ENCODE results near the gene DLEC1. TPM values are rescaled to one million over a fixed set of nuclear protein-coding genes. Genes with fewer than 3 reads are reported as not detected.

DLEC1 gene
- total RNA-seq, 1 donor from 2014 or later, result 0.54 TPM

- H3K36me3 ChIP-seq (ENCODE audit: insufficient read depth, low read length), result no peaks in the 10 kb centered on the region
- Mint-ChIP-seq H3K36me3 (ENCODE audit: low read depth, unreplicated experiment) (no peaks in the 10 kb centered on the region), H3K9me3 (ENCODE audit: unreplicated experiment) (peaks cover 2% of the 10 kb centered on the region), H3K27ac (ENCODE audit: unreplicated experiment) (no peak overlapping the region), H3K27me3 (ENCODE audit: low read depth, unreplicated experiment) (peaks cover 31% of the 10 kb centered on the region), H3K4me1 (ENCODE audit: low read depth, unreplicated experiment) (peaks cover 1% of the 10 kb centered on the region), H3K4me3 (ENCODE audit: unreplicated experiment) (no peak overlapping the region)
- no peak for TF ChIP-seq EZH2 (IDR thresholded peaks at IDR 0.05; ENCODE audit: insufficient read depth, low read length)
- no peak for TF ChIP-seq CTCF (IDR thresholded peaks at IDR 0.05; ENCODE audit: insufficient read depth, low read depth, low read length)
- peaks cover 12% of the 10 kb centered on the region for H3K4me1 ChIP-seq (ENCODE audit: insufficient read depth, low read length)
- FAIRE-seq (no peak), DNase-seq (ENCODE audit: low read depth) (no peak)
- no peak overlapping the region for H3K4me3 ChIP-seq (ENCODE audit: insufficient read depth, low read depth, low read length)
- H3K9ac ChIP-seq (ENCODE audit: low read length), result no peak overlapping the region
- H3K79me2 ChIP-seq (ENCODE audit: insufficient read depth, low read length), result no peaks in the 10 kb centered on the region
- H3K4me2 ChIP-seq (ENCODE audit: low read length), result no peak overlapping the region
- peaks cover 5% of the 10 kb centered on the region for H3K27me3 ChIP-seq (ENCODE audit: insufficient read depth, low read length)
- H4K20me1 ChIP-seq (ENCODE audit: insufficient read depth, low read length), result no peaks in the 10 kb centered on the region
- no peak overlapping the region for H3K27ac ChIP-seq (ENCODE audit: low read depth, low read length)
- H2AFZ ChIP-seq (ENCODE audit: low read depth, low read length), result no peak overlapping the region
- no peaks in the 10 kb centered on the region for H3K9me3 ChIP-seq (ENCODE audit: insufficient read depth, low read depth, low read length)
Observed at GRCh38 chr3:37995652-37996641, 43.1 kb upstream of the DLEC1 start.

GRCh38 chr3:37996785-37997301, 42.2 kb upstream of the DLEC1 start:
- Histone ChIP-seq H3K79me2 (ENCODE audit: insufficient read depth, low read length) (no peaks in the 10 kb centered on the region), H3K4me3 (ENCODE audit: insufficient read depth, low read depth, low read length) (no peak overlapping the region), H3K9ac (ENCODE audit: low read length) (no peak overlapping the region), H3K27me3 (ENCODE audit: insufficient read depth, low read length) (peaks cover 5% of the 10 kb centered on the region), H3K4me2 (ENCODE audit: low read length) (no peak overlapping the region), H2AFZ (ENCODE audit: low read depth, low read length) (no peak overlapping the region), H4K20me1 (ENCODE audit: insufficient read depth, low read length) (no peaks in the 10 kb centered on the region), H3K27ac (ENCODE audit: low read depth, low read length) (no peak overlapping the region), H3K36me3 (ENCODE audit: insufficient read depth, low read length) (no peaks in the 10 kb centered on the region), H3K4me1 (ENCODE audit: insufficient read depth, low read length) (peaks cover 12% of the 10 kb centered on the region), H3K9me3 (ENCODE audit: insufficient read depth, low read depth, low read length) (no peaks in the 10 kb centered on the region)
- DNase-seq (ENCODE audit: low read depth) (peak; percentile 57), FAIRE-seq (peak; percentile 23)
- Mint-ChIP-seq H3K4me3 (ENCODE audit: unreplicated experiment) (peak overlapping the region; percentile 16), H3K36me3 (ENCODE audit: low read depth, unreplicated experiment) (no peaks in the 10 kb centered on the region), H3K9me3 (ENCODE audit: unreplicated experiment) (peaks cover 2% of the 10 kb centered on the region), H3K27me3 (ENCODE audit: low read depth, unreplicated experiment) (peaks cover 28% of the 10 kb centered on the region), H3K4me1 (ENCODE audit: low read depth, unreplicated experiment) (peaks cover 1% of the 10 kb centered on the region), H3K27ac (ENCODE audit: unreplicated experiment) (peak overlapping the region; percentile 48)
- TF ChIP-seq EZH2 (IDR thresholded peaks at IDR 0.05; ENCODE audit: insufficient read depth, low read length) (no peak), CTCF (IDR thresholded peaks at IDR 0.05; ENCODE audit: insufficient read depth, low read depth, low read length) (peak; percentile 96)
